RPMI8226 (cell line): ENCODE data around the gene GPC6.

ENCODE experiments used
- DNase-seq: peaks from one replicate; pipeline ENCODE4 v3.0.0-alpha.2; 2015

Gene GPC6

DNA sequence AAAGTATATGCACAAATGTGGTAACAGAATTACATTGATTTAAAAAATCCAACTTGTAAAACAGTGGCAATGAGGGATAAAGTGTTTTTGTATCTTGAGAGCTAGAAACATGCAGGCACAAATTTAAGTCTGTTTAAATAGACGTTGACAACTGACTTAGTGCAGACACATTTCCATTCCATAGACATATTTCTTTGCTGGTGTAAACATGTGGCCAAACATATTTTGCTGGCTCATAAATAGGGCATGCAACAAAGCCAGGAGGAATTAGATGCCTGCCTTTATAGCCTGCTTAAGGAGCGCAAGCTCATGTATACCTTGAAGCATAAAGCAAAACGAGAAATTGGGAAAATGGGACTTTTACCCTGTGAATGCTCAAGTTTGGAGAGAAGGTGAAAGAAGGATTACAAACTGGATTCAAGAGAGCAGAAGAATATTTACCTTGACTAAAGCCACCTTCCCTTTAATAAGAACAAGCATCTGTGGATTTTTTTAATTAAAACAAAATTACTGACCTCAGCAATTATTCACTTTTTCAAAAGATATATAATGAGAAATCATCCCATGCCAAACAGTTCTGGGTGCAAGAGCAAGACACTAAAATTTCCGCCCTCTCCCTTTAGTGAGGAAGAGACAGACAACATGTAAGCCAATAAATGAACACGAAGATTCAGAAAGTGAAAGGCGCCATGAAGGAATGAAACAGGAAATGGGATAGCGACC lies 1181.9 kb downstream of the GPC6 start:
- DNase-seq = no peak

DNA sequence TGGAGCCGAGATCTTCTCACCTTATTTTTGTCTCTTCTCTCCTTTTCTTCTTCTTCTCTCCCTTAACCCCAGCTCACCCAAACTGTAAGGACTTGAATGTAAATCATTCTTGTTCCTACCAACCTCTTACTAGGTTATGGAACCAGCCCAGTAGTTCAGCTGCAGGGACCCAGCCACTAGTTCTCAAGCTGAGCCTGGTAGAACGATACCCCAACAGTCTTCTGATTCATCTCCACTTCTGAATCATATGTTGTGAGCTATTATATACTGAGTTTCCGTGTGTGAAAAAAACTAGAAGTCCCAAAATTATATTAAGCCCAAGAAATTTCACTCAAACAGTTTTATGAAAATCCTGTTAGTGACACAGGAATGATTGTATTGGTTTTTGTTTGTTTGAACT lies 1185.1 kb downstream of the GPC6 start:
- no peak for DNase-seq

DNA sequence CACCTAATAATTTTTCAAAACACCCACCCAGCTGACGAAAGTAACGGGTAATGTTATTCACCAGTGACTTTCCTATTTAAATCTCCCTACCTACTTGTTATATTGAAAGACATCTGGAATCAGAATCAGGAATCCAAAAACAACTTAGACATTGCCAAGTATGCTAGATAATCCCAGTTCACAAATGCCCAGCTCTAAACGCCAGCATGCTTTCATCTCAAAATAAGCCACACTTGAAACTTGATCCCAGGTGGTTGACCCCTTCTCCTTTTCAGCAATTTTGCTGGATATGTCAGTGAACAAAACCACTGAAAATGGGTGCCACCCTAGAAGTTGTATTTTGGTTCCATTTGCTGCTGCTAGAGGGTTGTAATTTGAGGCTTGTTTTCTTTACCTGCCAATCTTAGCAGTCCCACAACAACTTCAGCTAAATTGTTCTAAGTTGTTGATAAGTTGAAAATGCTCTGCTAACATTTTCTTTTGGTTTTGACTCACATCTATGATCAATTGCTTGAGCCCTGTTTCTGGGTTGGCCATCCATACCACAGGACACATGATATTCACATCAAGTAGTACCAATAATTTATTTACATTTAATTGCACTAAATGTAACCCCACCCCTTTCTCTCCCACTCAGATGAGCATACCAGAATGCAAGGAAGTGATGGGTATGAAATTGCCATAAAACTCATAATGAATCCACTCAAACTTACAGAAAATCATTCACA lies 1186.4 kb downstream of the GPC6 start:
- no peak for DNase-seq

DNA sequence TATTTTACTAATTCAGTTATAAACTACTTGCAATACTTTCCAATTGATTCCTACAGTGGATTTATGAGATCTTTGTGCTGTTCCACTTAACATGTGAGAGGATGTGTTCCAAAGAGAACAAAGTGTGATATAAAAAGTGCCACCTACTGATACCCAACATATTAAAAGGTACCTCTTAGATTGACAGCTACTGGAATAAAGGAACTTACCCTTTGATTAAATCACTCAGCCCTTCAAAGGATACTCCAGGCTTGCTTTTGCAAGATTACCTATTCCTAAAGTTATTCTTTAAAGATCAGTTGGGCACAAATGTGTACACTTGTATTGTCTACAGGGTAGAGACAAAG lies 1187.0 kb downstream of the GPC6 start:
- DNase-seq = no peak

DNA sequence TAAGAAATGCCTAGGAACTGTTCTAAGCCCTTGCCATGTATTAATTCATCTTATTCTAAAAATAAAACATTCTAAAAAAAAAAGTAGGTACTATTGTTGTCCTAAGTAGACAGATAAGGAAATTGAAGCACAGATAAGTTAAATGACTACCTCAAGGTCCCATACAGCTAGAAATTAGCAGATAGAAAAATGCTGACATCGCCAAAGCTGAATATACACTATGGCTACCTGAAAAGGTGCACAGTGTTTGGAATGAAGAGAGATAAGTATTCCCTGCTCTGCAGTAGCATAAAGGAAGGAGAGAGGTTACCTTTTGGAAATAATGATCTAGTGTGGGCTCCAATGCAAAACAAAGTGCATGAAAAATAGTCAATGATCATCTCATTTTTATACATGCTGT lies 1187.5 kb downstream of the GPC6 start:
- no peak for DNase-seq

DNA sequence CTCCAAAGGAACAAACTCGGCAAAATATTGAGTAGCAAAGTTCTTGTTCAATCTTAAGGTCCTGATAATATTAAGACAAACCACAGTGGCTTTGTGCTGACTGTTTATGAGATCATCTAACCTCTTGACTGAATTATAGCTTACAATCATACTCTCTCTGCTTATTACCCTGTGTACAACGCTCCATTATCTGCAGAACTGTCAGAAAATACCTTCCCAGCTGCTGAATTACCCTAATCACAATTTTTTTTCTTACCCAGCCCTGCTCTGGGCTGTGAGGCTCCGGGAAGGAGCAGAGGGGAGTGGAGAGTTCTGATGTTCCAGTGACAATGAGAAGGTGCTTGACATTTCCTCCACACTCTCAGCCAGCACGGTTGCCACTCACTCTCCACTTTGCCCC lies 1188.1 kb downstream of the GPC6 start:
- no peak for DNase-seq

DNA sequence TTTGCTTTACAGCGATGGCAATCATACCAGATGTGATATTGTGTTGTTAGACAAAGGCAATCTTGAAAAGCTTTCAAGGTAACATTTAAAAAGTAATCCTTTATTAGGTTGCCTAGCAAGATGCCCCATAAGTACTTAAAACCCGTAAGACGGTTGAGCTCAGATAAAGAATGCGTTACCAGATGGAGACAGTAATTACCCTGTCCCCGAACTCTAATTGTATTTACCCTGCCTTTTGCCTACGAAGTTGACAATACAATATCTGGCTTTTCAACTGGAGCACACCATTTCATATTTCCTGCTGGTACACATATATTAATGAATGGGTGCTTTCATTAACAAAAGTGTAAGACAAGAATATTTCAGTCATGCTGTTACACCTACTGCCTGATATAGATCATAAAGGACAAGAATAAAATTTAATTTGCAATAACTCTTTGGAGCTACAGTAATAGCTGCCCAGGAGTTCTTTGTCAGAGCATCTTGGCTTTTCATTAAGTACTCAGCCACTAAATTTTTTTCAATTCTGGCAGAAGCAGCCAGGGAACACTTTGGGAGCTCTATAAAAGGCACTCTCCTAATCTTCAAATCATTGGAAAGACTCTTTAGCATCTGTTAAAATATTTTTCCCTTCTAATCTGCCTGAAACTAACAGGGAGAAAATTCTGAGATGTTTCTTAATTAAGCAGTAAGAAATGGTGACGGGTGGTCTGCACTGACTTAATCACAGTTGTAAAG lies 1189.1 kb downstream of the GPC6 start:
- DNase-seq = no peak

DNA sequence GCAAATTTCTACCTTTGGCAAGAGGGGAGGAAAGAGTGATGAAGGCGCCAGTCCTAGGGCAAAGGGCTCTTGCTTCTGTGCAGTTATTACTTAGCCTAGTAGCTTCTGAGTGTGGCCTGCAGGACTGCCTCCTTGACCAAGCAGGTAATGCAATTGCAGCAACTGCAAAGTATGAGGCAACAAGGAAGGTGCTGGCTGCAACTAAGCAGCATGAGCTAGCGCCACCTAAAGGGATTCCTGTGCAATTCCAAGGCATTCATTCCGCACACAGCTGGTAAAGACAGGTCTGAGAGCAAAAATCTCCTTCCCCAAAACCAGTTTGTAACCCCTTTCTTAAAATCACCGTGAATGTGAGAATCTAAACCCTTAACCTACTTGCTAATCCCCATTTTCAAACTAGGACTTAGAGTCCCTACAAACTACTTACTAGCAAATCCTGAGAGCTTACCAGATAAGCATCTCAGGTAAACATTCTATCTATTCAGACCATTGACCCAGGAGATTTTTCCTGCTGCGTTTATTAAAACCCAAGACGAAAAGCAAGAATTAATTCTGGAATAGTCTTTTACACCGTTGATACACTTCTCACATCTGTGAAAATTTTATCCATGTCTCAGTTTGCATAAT lies 1190.0 kb downstream of the GPC6 start:
- DNase-seq = peak; percentile 15

DNA sequence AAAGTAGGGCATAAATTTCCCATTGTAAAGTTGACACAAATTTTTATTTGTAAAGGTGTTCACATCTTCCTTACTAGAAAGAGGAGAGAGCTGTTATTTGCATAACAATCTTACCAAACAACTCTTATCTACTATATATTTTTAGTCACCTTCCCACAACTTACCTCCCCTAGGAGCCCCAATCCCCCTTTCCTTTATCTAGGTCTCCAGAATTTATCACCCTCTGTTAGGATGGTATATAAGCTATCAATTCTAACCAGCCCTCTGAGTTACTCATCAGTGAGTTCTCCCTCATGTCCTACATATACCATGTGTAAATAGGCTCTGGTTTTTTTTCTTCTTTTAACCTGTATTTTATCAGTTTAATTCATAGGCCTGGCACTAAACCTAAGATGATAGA lies 1190.7 kb downstream of the GPC6 start:
- DNase-seq = no peak

DNA sequence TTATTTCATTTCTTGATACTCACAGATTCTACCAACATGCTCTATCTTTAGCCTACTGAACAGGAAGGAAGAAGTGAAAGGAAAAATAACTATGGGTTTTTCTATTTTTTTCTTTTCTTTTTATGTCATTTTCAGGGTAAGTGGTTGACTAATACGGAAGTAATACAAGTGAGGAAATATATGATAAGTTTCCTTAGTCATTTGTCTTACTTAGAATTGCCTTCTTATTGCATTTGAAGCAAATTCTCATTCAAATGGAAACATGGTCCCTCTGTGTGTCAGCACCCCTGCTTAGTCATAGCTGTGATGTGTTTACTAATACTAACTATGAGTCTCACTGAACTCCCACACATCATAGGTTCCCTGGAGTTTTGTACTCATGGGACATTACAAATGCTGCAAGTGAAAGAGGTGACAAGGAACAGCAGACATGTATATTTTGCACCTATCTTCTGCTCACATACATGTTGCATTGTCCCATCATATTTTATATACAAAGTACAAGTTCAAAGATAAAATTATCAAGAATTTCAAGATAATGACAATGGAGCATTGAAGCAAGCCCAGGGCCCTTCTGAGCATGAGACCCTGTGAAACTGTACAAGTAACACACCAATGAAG lies 1192.8 kb downstream of the GPC6 start:
- DNase-seq = no peak

DNA sequence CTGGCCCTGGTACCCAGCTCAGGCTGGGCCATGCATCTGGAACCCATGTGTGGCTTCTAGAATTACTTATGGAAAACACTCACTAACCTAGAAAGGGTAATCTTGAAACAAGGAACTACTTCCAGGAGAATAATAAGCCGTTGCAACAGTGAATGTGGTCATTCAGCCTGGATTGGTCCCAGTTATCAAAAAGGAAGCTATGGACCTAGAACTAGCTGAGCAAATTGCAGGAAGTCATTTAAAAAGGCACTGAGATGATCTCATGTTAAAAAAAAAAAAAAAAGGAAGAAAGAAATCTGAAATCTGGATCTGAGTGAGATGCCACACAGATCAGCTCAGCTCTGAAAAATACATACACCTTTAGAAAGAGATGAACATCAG lies 1193.3 kb downstream of the GPC6 start:
- no peak for DNase-seq

DNA sequence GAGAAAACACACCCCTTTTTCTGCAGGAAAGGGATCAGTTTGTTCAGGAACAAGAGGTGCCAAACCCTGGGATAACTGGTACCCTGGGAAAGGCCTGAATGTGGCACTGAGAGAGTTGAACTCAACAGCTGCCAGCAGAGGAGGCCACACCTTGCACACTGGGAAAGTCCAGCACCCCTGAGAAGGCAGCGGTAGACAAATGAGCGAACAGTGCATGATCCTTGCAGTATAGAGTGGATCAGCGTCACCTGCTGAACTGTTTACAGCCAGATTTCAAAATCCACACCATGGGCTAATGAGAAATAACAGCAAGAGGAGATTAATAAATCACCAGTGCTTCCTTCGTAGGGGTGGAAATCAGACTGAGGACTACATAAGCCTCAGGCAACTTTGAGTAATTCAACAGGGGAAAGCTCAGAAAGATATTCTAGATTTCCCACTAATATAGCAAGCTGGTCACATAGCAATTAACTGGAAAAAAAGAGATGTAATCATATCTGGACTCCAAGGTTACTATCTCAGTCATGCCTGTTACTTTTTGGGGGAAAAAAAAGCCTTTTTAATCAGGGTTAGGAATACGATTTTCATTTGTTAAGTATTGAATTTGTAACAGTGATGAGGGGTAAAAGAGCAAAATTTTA lies 1200.8 kb downstream of the GPC6 start:
- DNase-seq = no peak

DNA sequence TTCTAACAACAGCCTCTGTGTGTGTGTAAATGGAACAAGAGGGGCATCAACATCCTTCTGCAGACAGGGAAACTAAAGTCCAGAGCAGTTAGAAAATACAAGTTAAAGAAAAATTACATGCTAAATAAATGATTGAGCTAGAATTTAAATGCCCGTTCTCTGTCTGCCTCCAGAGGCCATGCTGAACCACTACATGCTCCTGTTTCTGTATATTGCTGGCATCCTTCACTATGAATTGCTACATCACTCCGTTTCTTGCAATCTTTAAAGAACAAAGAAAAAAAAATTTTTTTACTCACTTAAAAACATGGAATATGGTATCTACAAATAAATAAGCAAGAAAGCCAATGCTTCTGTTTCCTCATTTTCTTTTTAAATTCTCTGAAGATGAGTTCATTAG lies 1205.0 kb downstream of the GPC6 start:
- DNase-seq = no peak

DNA sequence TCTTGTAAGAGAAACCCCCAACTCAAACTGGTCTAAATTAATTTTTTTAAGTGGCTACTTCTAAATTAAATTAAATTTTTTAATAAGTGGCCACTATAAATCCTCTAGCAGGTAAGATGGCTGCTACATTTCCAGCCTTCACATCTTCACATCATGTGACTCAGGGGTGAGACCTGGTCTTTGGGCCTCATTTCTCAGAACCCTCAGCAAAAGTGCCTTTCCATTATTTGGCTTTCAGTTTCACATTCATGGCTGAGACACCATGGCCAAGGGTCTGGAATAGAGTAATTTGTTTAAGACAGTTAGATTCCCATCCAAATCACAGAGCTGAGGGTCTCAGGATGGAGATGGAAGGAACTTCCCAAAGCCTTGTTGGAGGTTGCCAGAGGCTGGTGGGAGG lies 1205.4 kb downstream of the GPC6 start:
- DNase-seq = no peak

DNA sequence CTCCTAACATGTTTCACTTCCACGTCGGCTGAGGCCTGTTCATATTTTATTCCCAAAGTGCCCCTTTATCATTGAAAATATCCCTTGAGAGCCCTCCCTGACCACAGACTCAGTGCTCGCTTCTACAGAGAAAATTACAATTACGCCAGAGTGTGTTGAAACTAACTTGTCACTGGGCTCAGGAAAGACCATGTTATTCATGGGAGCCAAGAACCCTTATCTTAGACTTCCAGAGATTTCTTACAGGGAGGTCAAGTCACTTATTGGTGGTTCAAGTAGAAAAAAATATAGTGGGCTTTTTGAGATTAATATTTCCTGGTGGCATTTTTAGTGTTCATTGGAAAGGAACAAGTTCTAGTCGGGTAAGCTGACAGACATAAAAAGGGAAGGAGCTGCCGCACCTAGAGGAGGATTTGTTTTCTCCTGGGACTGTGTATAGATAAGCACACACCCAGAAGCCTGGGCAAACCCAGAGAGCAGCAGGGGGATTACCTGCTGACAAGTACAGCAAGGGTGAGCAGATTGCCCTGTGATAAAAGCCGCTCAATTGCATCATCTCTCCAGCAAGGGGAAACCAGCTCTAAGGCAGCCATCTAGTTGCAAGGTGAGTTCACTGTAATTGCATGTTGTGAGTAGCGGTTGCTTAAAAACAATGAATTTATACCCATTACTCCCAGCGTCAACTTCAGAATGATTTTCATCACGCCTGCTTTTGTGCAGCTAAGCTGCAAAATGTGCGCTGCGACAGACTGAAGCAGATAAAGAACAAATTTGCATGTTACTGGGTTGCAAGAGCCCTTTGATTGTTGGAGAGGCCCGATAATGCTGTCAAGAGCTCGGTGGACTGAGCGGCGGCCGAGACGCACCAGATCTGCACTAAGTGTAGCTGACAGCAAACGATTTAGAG lies 1206.7 kb downstream of the GPC6 start:
- DNase-seq = no peak

DNA sequence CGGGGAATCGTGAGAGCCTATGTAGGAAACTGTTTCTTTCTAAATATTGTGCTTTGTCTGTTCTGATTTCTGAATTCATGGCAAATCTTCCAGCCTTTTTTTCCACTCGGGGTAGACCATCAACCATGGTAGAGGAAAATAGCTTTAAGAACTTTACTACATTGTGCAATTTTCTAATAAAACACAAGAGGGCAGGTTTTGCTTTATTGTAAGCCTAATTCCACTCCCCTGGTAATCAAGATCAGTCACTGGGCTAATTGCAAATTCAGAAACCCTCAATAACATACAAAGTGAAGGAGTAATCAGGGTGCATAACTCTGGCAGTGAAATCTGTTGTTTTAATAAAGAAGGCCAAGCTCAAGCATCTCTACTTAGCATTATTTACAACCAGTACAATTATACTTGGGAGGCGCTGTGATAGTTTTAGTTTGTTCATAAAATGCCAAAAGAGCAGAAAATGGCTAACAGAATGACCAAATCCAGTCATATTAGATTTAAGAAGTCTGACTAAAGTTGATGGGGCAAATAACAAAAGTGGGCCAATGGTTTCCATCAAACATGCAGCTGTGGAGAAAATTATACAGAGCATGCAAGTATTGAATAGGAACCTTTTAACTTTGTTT lies 1209.1 kb downstream of the GPC6 start:
- peak; percentile 33 for DNase-seq

DNA sequence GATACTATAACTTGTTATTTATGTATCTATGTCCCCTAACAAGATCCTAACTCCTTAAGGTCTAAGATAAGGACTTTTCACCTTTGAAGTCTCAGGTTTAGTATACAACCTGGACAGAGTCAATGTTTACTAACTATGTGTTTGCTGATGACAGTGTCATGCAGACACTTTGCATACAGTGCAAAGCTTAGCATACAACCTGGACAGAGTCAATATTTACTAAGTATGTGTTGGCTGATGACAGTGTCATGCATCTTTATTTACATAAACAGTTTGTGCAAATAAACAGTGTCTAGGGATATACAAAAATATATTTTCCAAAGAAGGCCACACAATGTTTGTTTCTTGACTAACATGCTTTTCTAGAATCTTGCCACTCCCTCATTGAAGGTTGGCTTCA lies 1218.2 kb downstream of the GPC6 start:
- DNase-seq = no peak

DNA sequence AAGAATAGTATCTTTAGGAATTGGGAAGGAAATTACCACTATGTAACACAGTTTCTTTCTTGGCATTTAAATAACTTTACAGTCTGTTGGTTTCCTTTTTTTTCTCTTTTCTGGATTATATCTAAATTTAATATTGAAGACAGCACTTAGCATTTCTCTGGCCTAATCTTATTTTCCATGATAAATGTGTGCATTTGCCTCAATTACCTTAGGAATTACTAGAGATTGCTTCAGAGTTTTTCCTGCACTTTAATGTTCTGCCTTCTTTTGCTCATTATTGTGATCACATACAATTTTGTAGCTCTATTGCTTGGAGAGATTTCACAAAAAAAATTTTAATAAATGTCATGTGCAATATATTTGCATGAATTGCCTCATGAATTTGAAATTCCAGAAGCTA lies 1227.7 kb downstream of the GPC6 start:
- no peak for DNase-seq

DNA sequence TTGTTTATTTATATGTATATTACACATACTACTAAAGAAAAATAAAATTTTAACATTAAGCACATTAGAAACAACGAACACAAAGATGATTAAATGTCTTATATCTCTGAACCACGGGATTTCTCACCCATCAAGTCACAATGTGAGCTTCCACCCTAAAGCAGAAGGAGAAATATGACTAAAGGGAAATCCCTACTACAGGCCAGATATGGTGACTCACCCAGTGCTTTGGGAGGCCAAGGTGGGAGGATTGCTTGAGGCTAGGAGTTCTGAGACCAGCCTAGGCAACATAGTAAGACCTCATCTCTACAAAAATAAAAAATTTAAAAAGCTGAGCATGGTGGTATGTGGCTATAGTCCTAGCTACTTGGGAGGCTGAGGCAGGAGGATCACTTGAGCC lies 1228.3 kb downstream of the GPC6 start:
- no peak for DNase-seq

DNA sequence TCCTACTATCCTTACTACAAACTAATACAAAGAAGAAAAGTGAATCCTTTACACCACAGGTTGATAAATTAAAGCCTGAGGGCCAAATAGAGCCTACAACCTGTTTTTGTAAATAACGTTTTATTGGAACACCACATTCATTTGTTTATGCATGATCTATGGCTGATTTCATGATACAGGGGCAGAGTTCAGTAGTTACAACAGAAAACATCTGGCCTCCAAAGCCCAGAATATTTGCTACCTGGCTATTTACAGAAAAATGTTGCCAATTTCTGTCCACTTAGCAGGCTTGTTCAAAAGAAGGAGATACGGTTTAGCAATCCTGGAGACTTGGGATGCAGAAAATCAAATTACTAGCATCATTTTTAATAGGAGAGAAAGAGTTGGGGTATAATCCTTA lies 1228.8 kb downstream of the GPC6 start:
- DNase-seq = no peak
